ENCODE measurements around the gene PITX1. TPM values are rescaled to one million over a fixed set of nuclear protein-coding genes. Genes with fewer than 3 reads are reported as not detected.
A peak's percentile ranks its signal among the peaks of the same experiment; 100 is the strongest.

PITX1 gene
- total RNA-seq, 4 donors from 2014 or later, result 571 to 1,232 (median 680) TPM

GRCh38 chr5:135027266-135027696 lies 6.7 kb downstream of the PITX1 start:
- Histone ChIP-seq H3K27me3 (peaks cover 0 to 60% (median 2%) of the 10 kb centered on the region in 4 donors), H3K9me3 (no peaks in the 10 kb centered on the region), H3K27ac (peak overlapping the region; percentile 96 to 99 (median 98)), H3K4me1 (peaks cover 21 to 71% (median 26%) of the 10 kb centered on the region in 3 donors), H3K36me3 (peaks cover 0 to 45% (median 29%) of the 10 kb centered on the region in 3 donors), H3K4me3 (peak overlapping the region; percentile 79 to 92 (median 88))
- WGBS, 2 donors, result 7 to 60% methylated on average over 1 to 12 of the region's 29 CpGs
- TF ChIP-seq CTCF (IDR thresholded peaks at IDR 0.05) (no peak), POLR2A (IDR thresholded peaks at IDR 0.05) (peak in 1 of 4 donors; percentile 5)
- intact Hi-C loops (cut with DNase I), result no loop called here
- no peak for DNase-seq

GRCh38 chr5:135026645-135027265 lies 7.3 kb downstream of the PITX1 start:
- intact Hi-C loops (cut with DNase I), result no loop called here
- H3K27ac ChIP-seq, result peak overlapping the region; percentile 96 to 99 (median 98)

GRCh38 chr5:135025730-135026644 lies 8.0 kb downstream of the PITX1 start:
- no peak for DNase-seq
- peaks cover 0 to 38% (median 21%) of the 10 kb centered on the region in 3 donors for H3K36me3 ChIP-seq
- peak overlapping the region in 3 of 4 donors; percentile 79 to 90 (median 86) for H3K4me3 ChIP-seq
- peaks cover 21 to 72% (median 26%) of the 10 kb centered on the region in 3 donors for H3K4me1 ChIP-seq
- H3K9me3 ChIP-seq, result no peaks in the 10 kb centered on the region
- intact Hi-C loops (cut with DNase I), result no loop called here
- H3K27ac ChIP-seq, result peak overlapping the region; percentile 96 to 99 (median 98)
- WGBS, 2 donors, result 52 to 63% methylated on average over 7 to 10 of the region's 15 CpGs
- TF ChIP-seq POLR2A (IDR thresholded peaks at IDR 0.05) (no peak), CTCF (IDR thresholded peaks at IDR 0.05) (no peak)
- peaks cover 0 to 48% (median 1%) of the 10 kb centered on the region in 4 donors for H3K27me3 ChIP-seq

More at GRCh38 chr5:135026645-135027265, 7.3 kb downstream of the PITX1 start:
- Histone ChIP-seq H3K4me1 (peaks cover 21 to 71% (median 26%) of the 10 kb centered on the region in 3 donors), H3K36me3 (peaks cover 0 to 45% (median 29%) of the 10 kb centered on the region in 3 donors), H3K4me3 (peak overlapping the region; percentile 79 to 92 (median 88)), H3K9me3 (no peaks in the 10 kb centered on the region), H3K27me3 (peaks cover 0 to 56% (median 2%) of the 10 kb centered on the region in 4 donors)
- WGBS, 2 donors, result 23 to 49% methylated on average over 5 to 11 of the region's 12 CpGs
- TF ChIP-seq CTCF (IDR thresholded peaks at IDR 0.05) (no peak), POLR2A (IDR thresholded peaks at IDR 0.05) (peak in 1 of 4 donors; percentile 24)
- DNase-seq, result no peak

GRCh38 chr5:135024956-135025729 lies 8.9 kb downstream of the PITX1 start:
- Histone ChIP-seq H3K4me1 (peaks cover 21 to 71% (median 26%) of the 10 kb centered on the region in 3 donors), H3K9me3 (no peaks in the 10 kb centered on the region), H3K27me3 (peaks cover 0 to 40% (median 0%) of the 10 kb centered on the region in 4 donors), H3K4me3 (peak overlapping the region in 1 of 4 donors; percentile 79), H3K27ac (peak overlapping the region; percentile 96 to 99 (median 98)), H3K36me3 (peaks cover 0 to 32% (median 14%) of the 10 kb centered on the region in 3 donors)
- intact Hi-C loops (cut with DNase I), result no loop called here
- 38 to 55% methylated on average over 5 to 9 of the region's 11 CpGs for WGBS, 2 donors
- peak in 1 of 4 donors; percentile 13 for TF ChIP-seq POLR2A (IDR thresholded peaks at IDR 0.05)
- TF ChIP-seq CTCF (IDR thresholded peaks at IDR 0.05), result peak in 2 of 6 experiments; percentile 16 to 42
- no peak for DNase-seq
